SHP77 treated with DMSO at 0.1 percent for 48 hours (cell line): ENCODE results near the gene MGMT.

Experiments used
- DNase-seq: peaks from one replicate; lab custom pipeline; 2025; lab: John Stamatoyannopoulos, UW

The MGMT gene

DNA sequence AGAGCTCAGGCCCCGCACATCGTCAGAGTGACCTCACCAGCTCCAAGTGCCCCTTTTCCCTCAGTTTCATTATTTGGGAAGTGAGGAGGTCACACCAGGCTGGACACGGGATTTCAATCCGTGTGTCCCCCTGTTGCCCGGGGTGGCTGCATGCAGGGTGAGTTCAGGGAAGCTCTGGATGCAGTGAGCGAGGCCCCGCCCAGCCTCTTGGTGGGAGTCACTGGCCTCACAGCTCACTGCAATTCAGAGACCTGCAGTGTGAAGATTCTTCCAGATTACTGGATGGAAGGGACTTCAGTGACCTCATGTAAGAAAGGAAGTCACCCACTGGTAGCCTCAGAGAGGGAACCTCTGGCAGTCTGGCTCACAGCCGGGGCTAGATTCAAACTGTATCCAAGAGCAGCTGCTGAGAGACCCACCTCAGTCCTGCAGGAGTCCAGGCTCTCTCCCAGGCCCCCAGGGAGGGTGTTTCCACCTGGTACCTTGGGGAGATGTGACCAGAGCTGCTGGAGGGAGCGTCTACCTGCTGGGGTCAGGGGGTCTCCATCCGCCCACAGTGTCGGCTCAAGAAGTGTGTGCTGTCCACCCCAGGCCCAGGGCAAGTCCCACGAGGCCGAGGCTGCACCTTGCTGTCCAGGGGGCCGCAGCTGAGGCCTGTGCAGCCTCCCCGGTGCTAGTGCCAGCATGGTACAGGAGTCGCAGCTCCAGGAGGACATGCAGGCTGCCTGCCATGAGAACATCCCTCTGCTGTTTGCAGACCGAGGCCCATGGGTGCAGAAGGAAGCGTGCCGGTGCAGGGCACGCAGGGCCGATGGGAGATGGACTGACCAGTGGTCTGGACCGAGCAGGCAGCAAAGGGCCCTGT lies 54.4 kb downstream of the MGMT start:
- no peak for DNase-seq

- no peak for DNase-seq
These were observed 55.1 kb downstream of the MGMT start for GRCh38 chr10:129522041-129522585.

DNA sequence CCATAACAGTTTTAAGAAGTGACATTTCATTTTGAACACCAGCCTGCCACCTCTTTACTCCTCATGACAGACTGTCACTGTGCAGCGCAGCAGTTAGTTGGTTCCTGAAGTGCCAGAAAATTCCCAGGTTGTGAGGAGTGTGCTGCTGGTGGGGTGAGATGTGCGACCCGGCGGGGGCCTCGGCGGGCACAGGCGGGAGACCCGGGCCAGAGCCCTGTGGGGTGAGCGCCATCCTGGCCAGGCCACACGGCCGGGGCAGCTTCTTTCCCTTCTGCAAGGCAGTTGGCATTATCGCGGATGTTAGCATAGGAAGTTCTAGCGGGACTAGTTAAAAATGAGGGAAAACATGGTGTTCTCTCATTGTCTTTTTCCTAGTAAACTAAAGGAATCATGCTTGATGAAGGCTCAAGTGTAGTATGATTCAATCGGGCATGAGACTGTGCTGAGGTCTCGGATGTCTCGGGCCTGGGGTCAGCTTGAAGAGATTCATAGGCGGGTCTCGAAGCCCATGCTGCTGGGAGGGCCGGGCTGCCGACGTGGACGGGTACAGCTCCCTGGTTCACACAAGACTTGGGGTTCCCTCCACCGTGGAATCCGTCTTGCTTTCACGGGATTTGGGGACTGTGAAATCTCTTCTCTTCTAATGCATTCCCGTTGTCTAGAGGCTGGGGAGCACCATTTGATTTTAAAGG lies 56.1 kb downstream of the MGMT start:
- DNase-seq: no peak

DNA sequence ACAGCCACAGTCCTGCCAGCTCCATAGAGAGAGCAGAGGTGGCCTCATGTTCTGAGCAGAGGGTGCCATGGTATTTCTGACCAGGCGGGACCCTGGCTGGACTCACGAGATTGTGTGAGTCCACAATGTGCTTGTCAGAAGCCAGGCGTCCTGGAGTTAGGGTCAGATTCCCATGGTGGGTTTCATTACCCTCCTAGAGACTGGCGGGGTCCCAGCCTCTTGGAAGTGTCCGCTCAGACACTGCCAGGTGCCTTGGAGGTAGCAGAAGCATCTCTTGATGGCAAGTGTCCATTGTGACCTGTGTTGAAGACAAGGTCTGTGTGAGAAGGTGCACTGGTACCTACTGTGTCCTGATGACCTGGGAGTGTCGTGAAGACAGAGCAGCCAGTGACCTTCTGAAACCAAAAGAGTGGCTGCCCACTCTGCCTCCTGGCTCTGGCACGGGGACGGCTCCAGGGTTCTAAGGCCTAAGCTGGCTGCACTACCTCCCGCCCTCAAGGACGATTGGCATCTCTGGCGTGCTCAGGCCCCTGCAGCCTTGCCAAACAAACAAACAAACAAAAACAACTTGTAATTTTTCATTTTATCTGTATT lies 56.8 kb downstream of the MGMT start:
- DNase-seq: no peak

- no peak for DNase-seq
These were observed 57.9 kb downstream of the MGMT start for GRCh38 chr10:129524936-129525335.

DNA sequence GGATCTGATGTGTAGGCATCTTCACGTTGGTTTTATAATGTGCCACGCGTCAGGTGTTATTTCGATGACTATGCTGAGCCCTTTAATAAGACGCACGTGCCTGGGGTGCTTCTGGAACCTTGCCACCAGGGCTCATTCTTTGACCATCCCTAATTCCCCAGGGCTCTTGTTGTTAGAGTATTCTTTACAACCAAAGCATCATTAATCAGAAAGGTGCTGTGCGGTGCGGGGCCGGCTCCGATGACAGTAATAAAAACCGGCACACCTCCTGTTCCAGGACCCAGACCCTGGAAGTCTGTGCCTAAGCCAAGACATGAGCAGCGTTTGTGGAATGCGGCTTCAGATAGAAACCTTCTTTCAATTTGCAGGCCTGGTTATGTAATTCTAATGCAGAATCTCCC lies 58.4 kb downstream of the MGMT start:
- no peak for DNase-seq

DNA sequence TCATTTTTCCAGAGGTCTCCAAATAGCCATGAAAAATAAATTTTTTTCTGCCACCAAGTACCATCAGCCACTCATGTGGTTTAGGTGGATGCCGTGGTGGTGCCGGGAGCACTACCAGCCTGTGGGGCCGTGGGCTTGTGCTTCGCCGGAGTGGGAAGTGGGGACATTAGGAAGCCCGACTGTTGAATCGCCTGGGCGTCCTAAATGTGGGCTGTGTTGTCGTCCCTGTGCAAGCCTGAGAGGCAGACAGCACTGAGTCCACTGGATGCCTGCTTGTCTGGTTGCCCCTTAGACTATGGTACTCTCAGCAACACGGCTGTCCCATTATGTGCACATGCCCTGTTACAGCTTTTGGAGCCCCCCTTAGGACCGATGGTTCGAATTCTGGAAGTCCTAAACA lies 59.9 kb downstream of the MGMT start:
- no peak for DNase-seq

DNA sequence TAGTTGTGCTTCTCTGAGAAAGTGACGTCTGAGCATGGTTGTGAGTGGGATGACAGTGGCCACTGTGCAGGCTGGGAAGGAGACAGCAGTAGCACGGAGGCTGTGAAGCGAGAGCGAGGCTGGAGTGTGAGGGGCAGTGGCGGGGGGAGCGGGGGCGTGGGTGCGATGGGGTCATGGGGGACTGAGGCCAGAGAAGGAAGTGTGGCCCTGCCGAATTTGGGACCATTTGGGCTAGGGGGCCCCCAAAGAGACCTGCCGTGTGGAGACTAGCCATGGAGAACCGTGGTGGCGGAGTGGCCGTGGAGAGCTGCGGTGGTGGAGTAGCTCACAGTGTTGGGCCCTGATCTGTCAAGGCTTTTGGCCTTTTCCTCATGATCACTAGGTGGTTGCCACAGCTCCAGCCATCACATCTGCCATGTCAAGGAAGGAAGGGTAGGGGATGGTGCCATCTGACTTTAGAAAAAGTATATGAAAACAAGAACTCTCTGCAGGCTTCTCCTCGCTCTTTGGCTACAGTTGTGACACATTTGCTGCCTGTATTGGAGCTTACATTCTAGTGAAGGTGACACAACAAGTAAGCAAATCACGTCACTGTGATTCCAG lies 61.4 kb downstream of the MGMT start:
- no peak for DNase-seq

DNA sequence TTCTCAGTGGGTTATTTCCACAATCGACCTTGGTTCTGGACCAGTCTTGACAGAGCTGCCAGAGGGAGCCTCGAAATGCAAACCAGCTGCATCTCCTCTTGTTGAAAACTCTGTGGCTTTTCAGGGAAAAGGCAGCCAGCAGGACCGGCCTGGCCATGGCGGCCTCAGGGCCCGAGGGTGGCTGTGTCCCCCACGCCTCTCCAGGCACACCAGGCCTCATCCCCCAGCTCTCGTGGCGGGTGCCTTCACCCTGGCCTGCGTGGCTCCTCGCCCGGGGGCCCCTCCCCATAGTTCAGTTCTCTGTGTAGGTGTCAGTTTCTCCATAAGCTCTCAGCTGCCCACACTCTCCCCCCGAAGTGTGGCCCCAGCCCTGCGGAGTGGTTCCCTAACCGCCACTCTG lies 63.5 kb downstream of the MGMT start:
- DNase-seq: no peak

DNA sequence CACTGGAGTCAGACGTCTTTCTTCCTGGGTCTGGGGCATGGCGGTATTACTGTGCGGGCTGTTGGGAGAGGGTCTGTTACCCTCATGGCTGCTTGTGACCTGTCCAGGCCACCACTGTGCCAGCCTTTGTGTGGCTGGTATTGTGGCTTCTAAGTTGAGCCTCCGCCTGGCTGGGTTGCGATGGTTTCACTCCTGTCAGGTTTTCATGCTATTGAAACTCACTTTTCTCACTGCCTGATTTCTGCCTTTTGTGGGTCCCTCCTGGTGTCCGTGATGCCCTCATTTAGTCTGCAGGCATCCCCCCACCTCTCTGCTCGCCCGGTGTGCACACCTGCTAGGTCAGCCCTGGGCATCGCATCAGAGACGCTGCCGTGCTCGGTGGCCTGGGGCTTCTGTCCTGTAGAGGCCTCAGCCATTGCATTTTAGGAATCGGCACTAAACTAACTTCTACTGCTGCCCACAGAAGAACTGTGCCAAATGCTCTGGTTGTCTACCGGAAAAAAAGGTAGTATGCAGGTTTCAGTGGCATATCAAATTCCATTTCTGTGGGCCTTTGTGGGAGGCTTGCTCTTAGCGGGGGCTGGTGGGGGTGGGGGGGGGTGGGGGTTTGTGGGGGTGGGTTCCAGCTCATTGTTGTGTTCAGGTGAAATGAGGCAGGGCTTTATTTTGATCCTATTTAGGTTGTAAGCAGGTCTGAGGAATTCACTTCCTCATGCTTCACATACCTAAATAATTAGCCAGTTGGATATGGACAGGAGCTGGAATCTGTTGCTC lies 64.3 kb downstream of the MGMT start:
- DNase-seq: no peak

GRCh38 chr10:129531969-129532660 lies 65.1 kb downstream of the MGMT start:
- DNase-seq: no peak

- DNase-seq: no peak
These were observed 65.8 kb downstream of the MGMT start for GRCh38 chr10:129532838-129533237.

DNA sequence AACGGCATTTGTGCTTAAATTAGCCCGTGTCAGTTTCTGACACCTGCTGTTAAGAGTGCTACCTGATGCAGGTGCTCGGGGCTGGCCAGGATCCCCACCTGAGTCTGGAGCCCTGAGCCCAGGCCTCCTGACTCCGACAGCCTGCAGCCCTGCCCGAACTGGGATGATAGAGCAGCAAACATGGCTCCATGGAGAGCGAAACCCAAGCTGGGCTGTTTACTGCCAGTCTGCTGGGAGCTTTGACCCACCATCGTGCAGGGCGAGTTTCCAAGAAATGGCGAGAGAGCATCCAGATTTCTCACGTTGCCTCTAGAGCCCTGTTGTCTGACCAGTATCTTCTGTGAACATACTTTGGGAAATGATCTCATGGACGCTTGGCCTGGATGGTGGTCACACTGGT lies 66.2 kb downstream of the MGMT start:
- no peak for DNase-seq

DNA sequence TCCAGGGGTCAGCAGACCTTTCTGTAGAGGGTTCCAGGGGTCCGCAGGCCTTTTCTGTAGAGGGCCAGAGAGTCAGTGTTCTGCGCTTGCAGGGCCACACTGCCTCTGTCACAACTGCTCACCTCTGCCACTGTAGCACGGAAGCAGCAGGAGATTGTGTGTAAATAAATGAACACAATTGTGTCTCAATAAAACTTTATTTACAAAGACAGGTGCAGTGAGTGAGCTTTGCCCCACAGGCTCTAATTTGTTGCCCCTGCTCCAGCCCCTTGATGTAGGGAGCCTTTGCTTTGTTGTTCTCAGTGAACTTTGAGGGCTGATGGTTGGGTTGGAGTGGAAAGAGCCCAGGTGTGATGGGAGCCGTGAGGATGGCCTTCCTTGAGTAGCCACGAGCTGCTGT lies 67.8 kb downstream of the MGMT start:
- DNase-seq: no peak

DNA sequence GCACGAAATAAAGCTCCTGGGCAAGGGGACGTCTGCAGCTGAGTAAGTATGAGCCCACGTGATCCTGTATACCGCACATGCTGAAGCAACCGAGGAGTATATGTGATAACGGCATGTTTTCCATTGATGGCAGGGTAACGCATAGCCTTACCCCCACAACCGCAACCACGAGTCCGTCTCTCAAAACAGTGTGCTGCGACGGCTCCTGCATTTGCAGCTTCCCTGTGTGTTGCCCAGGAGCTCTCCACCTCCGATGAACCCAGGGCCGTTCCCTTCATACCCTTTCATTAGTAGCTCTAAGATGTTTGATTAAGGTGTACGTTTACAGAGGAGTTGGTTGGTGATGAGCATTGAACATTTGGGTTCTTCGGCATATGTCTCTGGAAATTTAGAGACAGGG lies 69.3 kb downstream of the MGMT start:
- no peak for DNase-seq

DNA sequence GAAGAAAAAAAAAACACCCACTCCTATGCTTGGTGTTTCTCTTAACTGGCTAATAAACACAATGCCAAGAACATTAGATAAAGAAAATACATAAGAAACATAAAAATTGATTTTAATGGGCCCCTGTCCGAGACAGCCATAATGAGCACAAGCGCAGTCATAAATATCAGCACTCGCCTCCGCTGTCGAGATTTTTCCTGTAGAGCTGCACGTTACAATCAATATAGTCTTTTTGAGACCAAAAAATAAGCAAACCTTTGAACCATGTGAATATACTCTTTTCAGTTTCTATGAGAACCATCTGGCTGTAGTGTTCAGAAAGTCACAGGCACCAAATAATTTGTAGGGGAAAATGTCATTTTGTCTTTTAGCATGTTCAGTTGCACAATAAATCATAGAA lies 70.1 kb downstream of the MGMT start:
- no peak for DNase-seq

DNA sequence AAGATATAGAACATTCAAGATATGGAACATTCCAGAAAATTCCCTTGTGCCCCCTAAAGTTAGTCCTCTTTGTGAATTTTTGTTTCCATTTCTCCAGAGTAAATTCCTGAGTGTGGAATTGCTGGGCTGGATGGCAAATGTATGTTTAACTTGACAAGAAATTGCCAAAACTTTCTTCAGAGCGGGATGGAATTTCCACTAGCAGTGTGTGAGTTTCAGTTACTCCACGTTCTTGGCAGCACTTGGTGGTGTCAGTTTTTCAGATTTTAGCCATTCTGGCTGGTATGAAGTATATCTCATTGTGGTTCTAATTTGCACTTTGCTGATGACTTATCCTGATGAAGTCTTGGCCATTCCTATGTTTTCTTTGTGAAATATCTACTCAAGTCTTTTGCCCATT lies 71.2 kb downstream of the MGMT start:
- no peak for DNase-seq

DNA sequence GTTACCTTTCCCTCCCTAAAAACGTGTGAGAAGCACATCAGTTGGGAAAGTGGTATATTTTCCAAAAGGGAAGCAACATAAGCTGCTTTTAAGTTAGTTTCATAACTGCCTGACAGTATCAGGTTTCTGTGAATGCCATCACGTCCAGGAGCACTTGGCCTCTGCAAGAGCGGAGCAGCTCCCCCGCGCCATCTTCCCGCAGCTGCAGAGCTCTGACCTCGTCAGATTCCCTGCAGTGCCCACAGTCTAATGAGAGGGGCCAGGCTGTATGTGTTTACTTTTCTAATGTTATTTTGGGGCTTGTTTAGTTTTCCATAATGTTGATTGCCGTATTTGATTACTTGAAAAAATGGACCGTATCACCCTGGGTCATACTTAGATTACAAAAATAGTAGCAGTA lies 74.2 kb downstream of the MGMT start:
- no peak for DNase-seq

DNA sequence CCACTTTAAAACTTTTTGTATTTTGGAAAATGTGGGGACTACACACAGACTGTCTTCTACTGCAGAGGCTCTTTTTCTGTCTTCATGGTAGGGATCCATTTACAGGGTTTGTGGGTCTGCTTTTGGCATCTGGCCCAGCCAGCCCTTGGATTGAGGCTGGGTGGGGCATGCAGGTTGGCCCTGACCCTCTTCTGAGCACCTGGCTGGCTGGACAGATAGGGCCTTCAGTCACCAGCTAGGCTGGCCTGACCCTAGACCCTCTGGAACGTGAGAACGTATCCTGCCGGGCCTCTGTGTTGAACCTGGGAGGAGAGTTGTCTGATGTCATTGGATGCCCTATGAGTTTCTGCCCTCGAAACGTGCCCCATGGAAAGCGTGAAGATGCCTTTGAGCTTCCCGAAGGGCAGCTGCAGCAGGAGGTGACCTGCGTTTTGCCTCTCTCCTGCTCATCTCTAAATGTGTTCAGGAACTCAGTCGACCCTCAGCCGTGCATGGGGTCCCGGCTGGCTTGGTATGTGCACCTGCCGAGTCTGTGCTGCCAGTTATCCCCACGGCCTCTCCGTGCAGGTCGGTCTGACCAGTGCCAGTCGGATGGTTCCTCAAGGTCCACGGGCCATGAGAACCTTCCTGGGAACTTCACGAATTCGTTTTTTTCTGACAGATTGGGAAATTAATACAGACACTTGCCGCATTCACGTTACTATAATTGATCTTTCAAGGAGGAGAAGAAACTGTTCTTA lies 74.9 kb downstream of the MGMT start:
- no peak for DNase-seq

DNA sequence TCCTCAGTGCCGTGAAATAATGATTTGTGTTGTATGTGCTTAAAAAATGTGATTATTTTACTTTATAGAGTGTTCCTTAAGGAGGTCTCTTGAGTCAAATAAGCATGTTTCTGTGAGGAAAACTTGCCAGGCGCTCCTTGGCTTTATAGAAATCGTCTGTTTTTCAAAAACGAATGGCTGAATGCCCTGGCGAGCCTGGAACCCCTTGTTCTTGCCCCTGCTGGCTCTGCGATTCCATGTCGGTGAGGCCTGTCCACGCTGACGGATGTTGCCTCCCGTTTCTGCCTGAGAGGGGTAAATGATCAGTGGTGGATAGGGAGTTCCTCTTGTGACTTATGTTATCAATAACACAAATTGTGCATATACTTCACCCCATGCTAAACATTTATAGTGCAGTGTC lies 75.5 kb downstream of the MGMT start:
- no peak for DNase-seq
